ENCODE measurements around the gene C3orf52.

GRCh38 chr3:112136046-112136445 is 49.9 kb downstream of the C3orf52 start:
- TF ChIP-seq, protein P1, sequence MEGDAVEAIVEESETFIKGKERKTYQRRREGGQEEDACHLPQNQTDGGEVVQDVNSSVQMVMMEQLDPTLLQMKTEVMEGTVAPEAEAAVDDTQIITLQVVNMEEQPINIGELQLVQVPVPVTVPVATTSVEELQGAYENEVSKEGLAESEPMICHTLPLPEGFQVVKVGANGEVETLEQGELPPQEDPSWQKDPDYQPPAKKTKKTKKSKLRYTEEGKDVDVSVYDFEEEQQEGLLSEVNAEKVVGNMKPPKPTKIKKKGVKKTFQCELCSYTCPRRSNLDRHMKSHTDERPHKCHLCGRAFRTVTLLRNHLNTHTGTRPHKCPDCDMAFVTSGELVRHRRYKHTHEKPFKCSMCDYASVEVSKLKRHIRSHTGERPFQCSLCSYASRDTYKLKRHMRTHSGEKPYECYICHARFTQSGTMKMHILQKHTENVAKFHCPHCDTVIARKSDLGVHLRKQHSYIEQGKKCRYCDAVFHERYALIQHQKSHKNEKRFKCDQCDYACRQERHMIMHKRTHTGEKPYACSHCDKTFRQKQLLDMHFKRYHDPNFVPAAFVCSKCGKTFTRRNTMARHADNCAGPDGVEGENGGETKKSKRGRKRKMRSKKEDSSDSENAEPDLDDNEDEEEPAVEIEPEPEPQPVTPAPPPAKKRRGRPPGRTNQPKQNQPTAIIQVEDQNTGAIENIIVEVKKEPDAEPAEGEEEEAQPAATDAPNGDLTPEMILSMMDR (IDR thresholded peaks at IDR 0.05): no peak
- no peak for TF ChIP-seq POLR2A (IDR thresholded peaks at IDR 0.05)

All from prostate gland (tissue), 2 donors.